HG02943 (cell line): ENCODE data around the gene ADAP2.
"Not testable (repeated sequence)": the region's sequence is repeated elsewhere in the genome, so short reads cannot be mapped to it uniquely, and the experiment has no call there.

Source experiments
- ATAC-seq: cut with Tn5 transposase; IDR thresholded peaks from one replicate; pipeline ENCODE4 v1.9.1; 2021; ENCODE audit warnings: mild to moderate bottlenecking, low read depth, moderate library complexity; ENCODE audit not compliant: unreplicated experiment

The ADAP2 gene, protein sequence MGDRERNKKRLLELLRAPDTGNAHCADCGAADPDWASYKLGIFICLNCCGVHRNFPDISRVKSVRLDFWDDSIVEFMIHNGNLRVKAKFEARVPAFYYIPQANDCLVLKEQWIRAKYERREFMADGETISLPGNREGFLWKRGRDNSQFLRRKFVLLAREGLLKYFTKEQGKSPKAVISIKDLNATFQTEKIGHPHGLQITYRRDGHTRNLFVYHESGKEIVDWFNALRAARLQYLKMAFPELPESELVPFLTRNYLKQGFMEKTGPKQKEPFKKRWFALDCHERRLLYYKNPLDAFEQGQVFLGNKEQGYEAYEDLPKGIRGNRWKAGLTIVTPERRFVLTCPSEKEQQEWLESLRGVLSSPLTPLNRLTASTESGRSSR

GRCh38 chr17:30921544-30922196, at the start of gene ADAP2:
TSS of gene ADAP2 (plus strand) at chr17:30921945. CDS start at chr17:30922015, 70 bp downstream.
- ATAC-seq: no peak

DNA sequence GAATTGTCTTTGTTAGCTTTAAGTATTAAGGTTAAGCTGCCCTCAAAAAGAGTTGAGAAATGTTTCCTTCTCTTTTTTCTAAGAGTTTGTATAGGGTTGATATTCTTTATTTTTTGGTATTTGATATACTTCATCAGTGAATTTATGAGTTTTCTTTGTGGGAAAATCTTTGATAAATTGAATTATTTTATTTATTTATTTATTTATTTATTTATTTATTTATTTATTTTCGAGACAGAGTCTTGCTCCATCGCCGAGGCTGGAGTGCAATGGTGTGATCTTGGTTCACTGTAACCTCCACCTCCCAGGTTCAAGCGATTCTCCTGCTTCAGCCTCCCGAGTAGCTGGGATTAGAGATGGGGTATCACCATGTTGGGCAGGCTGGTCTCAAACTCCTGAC, 35.6 kb upstream of the ADAP2 start:
- no peak for ATAC-seq

- ATAC-seq: no peak
These were observed 27.5 kb upstream of the ADAP2 start for GRCh38 chr17:30894236-30894635.

DNA sequence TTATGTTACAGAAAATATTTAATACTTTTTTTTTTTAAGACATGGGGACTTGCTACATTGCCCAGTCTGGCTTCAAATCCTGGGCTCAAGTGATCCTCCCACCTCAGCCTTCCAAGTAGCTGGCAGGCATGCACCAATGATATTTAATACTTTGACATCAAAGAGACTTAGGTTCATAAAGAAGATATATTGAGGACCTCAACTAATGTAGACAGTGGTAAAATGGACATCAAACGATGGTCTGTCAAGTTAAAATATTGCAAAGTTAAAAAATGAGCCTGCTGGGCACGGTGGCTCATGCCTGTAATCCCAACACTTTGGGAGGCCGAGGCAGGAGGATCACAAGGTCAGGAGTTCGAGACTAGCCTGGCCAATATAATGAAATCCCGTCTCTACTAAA, 24.4 kb upstream of the ADAP2 start:
- no peak for ATAC-seq

- ATAC-seq: no peak
These were observed 16.0 kb upstream of the ADAP2 start for GRCh38 chr17:30905742-30906100.

- peak; percentile 89 for ATAC-seq
These were observed 15.4 kb upstream of the ADAP2 start, which contains the start of gene TEFM for GRCh38 chr17:30906101-30906911. TSS of gene TEFM (minus strand) at chr17:30906238. CDS start at chr17:30906198, 40 bp downstream.

DNA sequence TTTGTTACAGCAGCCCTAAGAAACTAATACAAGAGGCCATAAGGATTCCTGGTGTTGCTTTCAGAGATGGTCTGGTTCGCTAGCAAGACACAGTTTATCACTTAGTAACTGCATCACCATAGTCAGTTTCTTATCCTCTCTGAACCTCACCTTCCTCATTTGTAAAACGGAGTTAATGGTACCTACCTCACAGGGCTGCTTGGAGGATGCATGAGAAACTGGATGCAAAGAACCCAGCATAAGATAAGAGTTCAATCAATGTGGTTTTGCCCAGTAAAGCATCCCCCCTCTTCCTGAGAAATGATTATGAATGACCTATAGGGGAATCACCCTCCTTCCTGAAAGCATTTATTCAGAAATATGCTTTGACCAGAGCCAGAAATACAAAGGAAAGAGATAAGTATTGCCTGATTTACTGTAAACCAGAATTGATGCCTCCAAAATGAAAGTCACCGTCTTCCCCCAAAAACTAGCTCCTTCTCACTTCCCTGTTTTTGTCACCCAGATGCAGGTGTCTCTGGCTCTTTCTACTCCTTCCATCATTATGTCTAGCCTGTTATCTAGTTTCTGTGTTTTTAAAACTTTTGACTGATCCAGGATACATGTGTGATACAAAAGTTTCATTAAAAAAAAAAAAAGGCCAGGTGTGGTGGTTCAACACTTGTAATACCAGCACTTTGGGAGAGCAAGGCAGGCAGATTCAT, 12.9 kb upstream of the ADAP2 start:
- no peak for ATAC-seq

DNA sequence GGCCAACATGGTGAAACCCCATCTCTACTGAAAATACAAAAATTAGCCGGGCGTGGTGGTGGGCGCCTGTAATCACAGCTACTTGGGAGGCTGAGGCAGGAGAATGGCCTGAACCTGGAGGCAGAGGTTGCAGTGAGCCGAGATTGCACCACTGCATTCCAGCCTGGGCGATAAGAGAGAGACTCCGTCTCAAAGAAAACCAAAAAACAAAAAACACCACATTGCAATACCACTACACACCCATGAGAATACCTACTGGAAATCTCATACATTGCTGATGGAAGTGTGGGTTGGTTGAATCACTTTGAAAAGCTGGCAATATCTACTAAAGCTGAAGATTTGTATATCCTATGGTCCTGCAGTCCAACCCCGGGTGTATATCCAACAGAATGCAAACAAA, 11.6 kb upstream of the ADAP2 start:
- ATAC-seq: not testable (repeated sequence)

DNA sequence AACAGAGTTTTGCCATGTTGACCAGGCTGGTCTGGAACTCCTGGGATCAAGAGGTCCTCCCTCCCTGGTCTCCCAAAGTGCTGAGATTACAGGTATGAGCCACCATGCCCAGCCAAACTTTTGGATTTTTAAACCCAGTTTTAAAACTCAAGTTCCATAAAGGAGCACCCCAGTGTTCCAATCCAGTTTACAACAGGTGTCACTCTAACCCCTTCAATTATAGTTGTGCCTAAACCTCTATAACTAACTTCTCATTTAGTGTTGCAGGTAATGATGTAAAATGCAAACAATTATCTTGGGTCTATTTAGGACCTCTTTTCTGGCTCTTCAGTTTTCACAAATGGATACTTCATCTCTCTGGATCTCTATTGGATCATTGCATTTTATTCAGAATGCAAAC, 7.8 kb upstream of the ADAP2 start:
- ATAC-seq: no peak

DNA sequence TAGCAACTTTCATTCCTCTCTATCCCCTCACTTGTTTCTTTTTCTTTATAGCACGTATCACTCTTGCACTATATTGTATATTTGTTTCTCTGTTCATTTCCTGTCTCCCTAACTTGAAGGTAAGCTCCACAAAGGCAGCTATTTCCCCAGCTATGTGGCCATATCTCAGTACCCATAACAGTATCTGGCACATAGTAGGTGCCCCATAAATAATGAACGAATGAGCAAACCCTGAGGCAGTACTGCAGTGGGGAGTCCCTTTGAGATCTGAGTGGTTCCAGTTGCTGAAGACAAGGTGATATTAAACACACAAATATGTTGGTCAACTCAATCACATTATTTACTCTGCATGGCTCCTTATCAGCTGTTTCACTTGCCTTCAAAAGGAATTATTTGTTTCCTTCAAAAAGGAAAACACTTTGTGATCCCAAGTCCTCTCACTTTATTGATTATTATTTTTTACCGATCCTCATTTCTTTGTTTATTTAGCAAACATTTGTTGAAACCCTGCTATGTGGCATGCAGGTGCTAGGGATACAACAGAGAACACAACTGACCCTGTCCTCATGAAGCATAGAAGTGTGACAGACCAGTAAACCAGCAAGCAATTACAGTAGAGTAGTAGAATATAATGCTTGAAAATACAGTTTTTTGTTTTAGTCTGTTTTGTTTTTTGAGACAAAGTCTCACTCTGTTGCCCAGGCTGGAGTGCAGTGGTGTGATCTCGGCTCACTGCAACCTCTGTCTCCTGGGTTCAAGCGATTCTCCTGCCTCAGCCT, 5.7 kb upstream of the ADAP2 start:
- no peak for ATAC-seq

DNA sequence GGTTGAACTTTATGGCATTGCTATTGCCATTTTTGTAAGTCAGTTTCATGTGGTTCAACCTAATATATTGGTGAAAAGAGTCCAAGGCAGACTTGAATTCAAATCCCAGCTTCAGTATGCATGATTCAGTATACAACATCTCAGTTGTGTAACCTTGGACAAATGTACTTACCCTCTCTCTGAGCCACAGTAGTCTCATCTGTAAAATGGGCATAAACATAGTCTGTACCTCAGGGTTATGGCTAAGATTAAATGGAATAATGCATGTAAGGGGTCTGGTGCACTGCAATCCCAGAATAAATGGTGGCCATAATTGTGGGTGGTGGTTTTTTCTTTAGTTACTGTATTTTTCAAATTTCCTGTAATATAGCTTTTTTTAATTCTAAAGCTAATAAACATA, 4.7 kb upstream of the ADAP2 start:
- ATAC-seq: no peak

- no peak for ATAC-seq
These were observed 1.5 kb upstream of the ADAP2 start for GRCh38 chr17:30920282-30920681.

DNA sequence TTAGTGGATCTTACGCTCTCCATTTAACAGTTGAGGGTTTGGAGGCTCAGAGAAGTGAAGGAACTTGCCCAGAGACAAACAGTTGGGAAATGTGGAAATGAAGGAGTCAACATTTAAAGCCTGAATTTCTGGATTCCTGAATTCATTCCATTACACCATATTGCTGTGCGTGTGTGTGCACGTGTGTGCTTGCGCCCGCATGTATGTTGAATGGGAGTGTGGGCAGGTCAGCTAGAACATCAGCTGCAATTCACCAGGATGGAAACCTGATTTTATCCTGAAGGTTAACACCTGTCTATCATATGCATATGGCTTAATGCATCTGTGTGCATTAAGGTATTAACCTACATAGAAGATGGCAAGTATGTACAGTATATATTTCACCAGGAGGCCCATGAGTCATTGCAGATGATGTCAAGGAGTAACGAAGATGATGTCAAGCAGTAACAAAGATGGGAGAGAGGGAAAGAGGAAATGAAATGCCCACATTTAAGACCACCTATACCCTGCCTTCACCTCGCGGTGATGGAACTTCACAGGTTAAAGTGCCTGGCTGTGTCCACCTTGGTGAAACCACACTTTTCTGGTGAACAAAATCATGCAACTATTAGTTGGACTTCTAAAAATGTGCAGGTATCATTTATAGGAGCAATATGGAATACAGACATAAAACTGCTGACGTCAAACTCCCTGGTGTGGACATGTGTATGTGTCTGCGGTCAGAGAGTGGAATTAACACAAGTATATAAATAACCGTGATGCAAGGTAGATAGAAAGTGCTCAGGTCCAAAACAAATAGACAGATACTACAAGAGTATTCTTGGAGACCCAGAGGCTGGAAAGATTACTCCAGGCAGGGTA, 832 bp upstream of the ADAP2 start:
- ATAC-seq: no peak

DNA sequence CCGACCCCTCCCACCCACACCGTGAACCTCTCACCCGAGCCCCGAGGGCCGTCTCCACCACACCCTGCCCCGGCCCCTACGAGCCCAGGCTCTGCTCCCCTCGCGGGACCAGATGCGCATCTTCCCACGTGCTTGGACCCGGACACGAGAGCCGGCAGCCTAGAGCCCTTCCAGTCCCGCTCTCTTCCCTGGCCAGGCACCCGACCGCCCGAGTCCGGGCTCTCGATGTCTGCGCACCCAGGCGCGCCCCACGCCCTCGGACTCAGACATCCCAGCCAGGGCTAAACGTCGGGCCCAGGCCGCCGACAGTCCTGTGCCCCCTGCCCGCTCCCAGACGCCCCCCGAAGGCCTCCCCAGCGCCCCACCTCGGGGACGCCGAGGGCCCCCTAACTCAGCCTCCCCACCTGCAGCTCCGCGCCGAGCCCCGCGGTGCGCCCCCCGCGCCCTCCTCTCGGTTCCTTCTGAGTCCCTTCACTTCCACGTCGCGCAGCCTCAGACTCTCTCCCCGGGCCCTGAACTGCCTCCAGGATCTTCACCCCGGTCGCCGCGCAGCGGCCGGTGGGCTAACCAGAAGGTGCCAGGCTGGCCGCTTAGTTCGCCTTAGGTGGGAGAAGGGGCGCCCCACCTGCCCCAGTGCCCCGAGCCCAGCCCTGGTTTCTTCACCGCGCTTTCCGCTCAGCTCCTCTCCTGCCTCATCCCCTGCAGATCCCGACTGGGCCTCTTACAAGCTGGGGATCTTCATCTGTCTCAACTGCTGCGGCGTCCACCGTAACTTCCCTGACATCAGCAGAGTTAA, 688 bp downstream of the ADAP2 start:
- no peak for ATAC-seq

DNA sequence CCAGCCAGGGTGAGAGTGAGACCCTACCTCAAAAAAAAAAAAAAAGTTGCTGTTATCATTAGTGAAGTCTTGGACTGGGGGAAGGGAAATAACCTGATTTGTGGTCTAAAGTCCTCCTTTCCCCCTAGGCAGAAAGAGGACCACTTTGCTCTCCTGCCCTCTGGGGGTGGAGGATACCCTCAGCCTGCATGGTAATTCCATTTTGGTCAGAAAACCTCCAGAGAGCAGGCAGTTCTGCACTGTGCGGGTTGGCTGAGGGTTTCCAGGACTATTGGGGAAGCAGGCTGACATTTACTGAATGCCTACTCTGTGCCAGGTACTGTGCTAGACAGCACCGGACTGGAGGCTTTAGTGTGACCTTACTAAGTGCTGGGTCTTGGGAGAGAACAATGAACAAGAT, 2.6 kb downstream of the ADAP2 start:
- no peak for ATAC-seq

DNA sequence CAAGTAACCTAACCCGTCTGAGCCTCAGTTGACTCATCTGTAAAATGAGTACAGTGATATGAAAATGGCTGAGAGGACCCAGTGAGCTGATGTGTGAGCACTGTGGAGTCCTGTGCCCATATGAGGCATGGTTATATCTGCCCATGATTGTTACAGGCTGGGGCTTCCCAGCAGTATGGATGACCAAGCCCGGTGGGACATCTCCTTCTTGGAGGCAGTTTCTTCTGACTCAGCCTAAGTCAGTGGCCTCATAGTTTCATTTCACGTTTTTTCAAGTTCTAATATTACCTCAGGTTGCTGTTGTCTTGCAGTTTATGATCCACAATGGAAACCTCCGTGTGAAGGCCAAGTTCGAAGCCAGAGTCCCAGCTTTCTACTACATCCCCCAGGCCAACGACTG, 4.8 kb downstream of the ADAP2 start:
- no peak for ATAC-seq

DNA sequence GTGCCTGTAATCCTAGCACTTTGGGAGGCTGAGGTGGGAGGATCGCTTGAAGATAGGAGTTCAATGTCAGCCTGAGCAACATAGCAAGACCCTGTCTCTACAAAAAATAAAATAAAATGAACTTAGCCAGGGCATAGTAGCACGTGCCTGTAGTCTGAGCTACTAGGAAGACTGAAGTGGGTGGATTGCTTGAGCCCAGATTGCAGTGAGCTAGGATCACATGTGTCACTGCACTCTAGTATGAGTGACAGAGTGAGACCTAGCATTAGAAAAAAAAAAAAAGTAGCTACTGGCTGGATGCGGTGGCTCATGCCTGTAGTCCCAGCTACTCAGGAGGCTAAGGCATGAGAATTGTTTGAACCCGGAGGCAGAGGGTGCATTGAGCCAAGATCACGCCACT, 6.0 kb downstream of the ADAP2 start:
- ATAC-seq: no peak

- no peak for ATAC-seq
These were observed 6.8 kb downstream of the ADAP2 start for GRCh38 chr17:30928584-30928983.
